Stimulated activated CD8-positive, alpha-beta memory T cell treated with anti-CD3 and anti-CD28 coated beads, Interleukin-12 subunit alpha, Interleukin-12 subunit beta, amount 100 ng/mL, for 24 hours (primary cell): ENCODE results near the gene SOX18.
"Not testable (repeated sequence)": the region's sequence is repeated elsewhere in the genome, so short reads cannot be mapped to it uniquely, and the experiment has no call there.

ENCODE experiments used
- DNase-seq: peaks from one replicate; pipeline ENCODE4 v3.0.0-alpha.2; 2020; ENCODE audit errors: extremely low read depth

The SOX18 gene

DNA sequence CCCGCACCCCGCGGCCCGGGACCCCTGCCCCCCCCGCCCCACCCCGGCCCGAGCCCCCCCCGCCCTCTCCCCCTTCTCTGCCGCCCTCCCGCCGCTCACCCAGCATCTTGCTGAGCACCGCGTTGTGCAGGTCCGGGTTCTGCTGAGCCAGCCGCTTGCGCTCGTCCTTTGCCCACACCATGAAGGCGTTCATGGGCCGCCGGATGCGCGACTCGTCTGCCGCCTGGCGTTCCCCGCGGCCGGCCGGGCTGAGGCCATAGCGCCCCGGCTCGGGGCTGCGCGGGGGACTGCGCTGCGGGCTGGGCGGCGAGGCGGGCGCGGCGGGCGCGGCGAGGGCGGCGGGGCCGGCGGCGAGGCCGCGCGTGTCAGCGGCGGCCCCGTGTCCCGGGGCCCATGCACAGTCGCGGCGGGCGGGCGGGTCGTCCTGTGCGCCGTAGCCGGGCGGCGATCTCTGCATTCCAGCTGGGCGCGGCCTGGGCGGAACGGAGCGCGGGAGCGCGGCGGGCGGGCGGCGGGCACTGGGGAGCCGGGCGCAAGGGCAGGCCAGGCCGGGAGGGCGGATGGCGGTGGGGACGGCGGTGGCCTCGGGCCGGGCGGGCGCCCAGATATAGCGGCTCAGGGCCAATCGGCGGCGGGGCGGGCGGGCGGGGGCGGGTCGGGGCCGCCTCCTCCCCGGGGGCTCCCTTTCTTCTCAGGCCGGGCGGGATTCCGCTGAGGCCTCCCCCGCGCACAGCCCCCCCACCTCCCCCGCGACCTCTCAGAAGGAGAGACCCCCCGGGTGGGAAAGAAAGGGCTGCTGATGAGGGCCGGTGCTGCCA lies at the start of gene SOX18:
Gene SOX18 (minus strand): TSS at position 580 of the 818 bp plus-strand sequence. CDS start 123 bp downstream, at position 457.
- no peak for DNase-seq

DNA sequence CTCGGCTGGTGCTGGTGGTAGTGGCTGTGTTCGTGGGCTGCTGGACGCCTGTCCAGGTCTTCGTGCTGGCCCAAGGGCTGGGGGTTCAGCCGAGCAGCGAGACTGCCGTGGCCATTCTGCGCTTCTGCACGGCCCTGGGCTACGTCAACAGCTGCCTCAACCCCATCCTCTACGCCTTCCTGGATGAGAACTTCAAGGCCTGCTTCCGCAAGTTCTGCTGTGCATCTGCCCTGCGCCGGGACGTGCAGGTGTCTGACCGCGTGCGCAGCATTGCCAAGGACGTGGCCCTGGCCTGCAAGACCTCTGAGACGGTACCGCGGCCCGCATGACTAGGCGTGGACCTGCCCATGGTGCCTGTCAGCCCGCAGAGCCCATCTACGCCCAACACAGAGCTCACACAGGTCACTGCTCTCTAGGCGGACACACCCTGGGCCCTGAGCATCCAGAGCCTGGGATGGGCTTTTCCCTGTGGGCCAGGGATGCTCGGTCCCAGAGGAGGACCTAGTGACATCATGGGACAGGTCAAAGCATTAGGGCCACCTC lies 49.1 kb upstream of the SOX18 start:
- DNase-seq, result no peak

DNA sequence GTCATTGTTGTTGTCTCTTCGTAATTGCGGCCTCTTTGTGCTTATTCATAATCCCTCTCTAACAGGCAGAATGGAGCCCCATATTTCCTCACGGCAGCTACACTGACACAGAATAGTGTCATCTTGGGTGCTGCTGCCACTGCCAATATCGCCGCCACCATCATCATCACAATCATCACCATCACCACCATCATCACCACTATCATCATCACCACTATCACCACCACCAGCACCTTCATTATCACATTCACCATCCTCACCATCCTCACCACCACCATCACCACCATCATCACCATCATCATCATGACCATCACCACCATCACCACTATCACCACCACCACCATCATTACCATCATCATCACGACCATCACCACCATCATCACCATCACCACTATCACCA lies 47.1 kb upstream of the SOX18 start:
- DNase-seq, result no peak

DNA sequence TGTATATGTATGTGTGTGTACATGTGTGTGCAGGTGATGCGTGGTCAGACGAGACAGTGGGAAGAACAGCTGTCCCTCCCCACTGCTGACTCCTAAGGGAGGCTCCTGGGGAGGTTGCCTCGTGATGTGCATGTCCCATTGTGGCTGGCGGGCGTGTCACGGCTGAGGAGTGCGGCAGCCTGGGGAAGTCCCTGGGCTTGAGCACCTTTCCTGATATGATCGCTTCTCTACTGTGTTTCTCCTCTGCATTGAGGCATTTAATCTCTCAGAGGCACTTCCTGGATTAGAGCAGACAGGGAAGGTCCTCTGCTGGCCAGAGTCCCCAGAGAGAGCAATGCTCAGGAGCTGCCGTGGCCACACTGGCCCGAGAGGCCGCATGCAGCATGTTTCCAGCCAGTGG lies 46.5 kb upstream of the SOX18 start:
- no peak for DNase-seq

DNA sequence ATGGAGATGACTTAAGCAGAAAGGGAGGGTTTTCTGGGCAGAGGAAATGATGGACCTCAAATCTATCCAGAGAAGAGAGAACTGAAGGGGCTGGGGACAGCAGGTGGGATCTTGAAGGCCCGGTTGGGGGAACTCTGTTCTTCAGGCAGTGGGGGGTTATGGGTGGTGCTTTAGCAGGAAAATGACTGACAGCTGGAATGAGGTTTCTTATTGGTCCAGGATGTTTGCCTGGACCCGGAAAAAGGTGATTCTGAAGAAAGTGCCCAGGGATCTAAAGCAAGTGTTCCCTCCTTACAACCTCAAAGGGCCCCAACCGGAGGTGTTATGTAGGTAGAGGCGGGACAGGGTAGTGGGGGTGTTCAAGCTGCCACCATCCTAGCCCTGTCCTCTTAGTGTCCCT lies 46.0 kb upstream of the SOX18 start:
- no peak for DNase-seq

DNA sequence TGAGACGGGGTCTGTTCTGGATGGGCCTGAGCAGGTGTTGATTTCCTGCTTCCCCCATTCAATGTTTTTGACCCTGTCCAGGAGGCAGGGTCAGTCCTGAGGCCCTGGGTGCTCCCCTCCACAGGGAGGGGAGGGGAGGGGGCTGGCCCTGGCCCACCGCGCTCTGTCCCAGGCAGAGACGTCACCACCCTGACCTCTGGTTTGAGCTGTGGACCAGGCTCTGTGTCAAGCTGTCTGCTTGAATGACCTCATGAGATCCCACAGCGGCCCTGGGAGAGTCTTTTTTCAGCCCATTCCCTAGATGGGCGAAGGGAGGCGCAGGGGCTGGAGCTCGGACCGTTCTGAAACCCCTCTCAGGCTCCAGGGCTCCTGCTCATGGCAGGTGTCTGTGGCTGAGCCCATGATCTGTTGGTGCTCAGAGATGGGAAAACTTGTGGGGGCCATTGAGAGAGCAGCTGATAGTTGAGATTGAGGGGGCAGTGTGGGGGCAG lies 43.6 kb upstream of the SOX18 start:
- DNase-seq, result no peak

DNA sequence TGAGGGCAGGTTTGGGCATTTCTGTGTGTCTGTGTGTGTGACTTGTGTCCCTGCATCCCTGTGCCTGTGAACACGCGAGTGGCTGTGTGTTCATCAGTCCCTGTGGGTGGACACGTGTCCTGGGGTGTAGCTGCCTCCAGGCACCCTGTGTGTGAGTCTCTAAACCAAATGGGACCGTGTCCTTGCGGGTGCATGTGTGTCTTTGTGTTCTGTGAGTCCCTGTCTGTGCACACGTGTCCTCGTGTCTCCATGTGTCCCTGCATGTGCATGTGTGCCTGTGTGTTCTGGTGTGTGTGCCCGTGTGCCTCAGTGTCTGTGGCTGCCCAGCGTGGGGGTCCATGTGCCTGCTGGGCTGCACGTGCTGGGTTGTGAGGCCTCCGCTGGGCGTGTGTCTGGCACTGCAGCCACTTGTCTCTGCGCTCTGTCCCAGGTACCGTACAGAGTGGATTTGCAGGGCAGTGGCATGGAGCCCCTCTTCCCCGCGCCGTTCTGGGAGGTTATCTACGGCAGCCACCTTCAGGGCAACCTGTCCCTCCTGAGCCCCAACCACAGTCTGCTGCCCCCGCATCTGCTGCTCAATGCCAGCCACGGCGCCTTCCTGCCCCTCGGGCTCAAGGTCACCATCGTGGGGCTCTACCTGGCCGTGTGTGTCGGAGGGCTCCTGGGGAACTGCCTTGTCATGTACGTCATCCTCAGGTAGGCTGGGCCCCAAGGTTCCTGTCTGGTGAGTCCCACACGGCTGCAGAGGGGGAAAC lies 43.0 kb upstream of the SOX18 start:
- no peak for DNase-seq

DNA sequence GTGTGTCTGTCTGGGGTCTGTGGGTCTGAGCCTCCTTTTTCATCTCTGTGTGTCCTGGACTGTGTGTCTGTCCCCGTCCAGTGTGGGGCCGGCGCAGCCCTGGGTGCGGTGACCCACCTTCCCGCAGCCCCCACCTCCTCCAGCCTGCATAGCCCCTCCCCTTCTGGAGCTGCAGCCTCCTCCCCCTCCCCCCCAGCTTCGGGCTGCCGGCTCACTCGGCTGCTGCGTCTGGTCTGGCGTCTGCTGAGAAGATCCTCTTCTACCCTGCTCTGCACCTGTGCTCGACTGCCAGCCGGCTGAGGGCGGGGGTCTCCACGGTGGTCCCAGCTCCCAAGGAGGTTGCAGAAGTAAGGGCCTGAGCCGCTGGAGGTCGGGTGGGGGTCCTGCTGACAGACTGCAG lies 42.3 kb upstream of the SOX18 start:
- DNase-seq, result no peak

DNA sequence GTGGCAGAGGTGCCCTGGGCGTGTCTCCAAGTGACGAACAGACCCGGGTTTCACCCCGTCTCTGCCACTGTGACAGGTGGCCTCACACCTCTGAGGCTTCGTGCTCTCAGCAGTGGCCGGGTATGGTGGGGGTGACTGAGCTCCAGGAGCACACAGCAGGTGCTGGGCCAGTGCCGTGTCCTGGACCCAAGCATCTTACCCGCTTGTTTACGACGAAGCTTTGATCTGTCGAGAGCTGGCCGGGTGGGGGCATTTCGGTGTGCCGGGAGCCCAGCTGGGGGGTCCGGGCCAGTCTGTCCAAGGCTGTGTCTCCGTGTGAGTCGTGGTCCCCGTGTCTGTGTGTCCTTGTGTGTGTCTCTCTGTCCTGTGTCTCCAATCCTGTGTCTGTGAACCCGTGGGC lies 41.9 kb upstream of the SOX18 start:
- DNase-seq, result no peak

DNA sequence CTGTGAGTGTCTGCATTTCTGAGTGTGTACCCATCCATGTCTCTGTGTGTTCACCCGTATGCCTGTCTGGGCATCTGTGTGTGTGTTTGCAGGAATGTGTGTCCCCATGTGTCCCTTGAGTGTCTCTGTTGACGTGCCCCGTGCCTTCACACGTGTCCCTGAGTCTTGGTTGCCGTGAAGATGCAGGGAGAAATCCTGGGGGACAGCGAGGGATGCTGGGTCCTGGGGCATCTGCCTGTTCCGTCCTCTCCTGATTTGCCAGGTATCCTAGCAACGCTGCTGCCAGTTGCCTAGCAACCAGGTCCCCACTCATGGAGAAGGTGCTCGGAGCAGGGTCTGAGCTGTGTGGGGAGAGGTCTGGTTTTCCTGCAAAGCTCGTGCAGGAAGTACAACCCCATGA lies 40.7 kb upstream of the SOX18 start:
- no peak for DNase-seq

DNA sequence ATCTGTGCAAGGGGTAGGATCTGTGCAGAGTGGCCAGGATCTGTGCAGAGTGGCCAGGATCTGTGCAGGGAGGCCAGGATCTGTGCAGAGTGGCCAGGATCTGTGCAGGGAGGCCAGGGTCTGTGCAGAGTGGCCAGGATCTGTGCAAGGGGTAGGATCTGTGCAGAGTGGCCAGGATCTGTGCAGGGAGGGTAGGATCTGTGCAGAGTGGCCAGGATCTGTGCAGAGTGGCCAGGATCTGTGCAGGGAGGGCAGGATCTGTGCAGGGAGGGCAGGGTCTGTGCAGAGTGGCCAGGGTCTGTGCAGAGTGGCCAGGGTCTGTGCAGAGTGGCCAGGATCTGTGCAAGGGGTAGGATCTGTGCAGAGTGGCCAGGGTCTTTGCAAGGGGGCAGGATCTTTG lies 39.1 kb upstream of the SOX18 start:
- DNase-seq, result not testable (repeated sequence)

DNA sequence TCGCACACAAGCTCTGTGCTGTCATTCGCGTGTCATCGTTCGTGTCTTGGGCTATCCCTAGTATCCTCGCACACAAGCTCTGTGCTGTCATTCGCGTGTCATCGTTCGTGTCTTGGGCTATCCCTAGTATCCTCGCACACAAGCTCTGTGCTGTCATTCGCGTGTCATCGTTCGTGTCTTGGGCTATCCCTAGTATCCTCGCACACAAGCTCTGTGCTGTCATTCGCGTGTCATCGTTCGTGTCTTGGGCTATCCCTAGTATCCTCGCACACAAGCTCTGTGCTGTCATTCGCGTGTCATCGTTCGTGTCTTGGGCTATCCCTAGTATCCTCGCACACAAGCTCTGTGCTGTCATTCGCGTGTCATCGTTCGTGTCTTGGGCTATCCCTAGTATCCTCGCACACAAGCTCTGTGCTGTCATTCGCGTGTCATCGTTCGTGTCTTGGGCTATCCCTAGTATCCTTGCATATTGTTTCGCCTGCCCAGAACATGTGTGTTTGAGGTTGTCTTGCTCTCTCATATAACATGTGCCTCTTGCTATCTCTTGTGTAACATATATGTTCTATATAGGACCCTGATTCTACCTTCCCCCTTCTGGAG lies 37.9 kb upstream of the SOX18 start:
- DNase-seq, result not testable (repeated sequence)

DNA sequence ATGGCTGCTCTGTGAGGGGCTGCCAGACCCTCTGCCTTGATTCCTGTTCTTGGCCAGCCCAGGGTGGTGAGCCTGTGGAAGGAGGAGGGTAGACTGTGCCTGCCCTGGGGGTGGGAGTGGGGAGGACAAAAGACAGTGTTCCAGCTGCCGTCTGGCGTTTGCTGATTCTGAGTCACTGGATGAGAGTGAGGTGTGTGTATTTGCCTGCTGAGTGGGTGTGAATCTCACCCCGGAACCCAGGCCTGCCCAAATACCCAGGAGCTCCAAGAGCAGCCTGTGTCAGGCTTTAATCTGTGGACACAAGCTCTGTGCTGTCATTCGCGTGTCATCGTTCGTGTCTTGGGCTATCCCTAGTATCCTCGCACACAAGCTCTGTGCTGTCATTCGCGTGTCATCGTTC lies 37.4 kb upstream of the SOX18 start:
- DNase-seq, result no peak

DNA sequence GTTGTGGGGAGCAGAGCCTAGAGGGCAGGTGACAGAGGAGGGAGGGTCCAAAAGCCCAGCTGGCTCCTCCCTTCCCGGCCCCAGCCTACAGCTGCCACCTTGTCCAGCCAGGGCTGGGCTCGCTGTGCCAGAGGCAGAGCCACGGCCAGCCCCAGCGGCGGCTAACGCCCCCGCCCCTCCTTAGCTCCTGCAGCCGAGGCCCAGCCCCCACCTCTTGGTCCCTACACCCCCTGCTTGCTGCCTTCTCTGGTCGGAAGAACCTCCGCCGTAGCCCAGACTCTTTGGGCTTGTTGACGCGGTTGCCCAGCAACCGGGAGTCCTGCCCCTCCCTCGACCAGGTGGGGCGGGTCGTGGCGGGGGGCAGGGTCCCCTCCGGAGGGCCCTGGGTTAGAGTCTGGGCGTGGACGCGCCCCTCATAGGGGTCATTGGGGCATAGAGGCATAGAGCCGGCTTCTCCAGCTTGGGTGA lies 35.3 kb upstream of the SOX18 start:
- DNase-seq, result no peak

DNA sequence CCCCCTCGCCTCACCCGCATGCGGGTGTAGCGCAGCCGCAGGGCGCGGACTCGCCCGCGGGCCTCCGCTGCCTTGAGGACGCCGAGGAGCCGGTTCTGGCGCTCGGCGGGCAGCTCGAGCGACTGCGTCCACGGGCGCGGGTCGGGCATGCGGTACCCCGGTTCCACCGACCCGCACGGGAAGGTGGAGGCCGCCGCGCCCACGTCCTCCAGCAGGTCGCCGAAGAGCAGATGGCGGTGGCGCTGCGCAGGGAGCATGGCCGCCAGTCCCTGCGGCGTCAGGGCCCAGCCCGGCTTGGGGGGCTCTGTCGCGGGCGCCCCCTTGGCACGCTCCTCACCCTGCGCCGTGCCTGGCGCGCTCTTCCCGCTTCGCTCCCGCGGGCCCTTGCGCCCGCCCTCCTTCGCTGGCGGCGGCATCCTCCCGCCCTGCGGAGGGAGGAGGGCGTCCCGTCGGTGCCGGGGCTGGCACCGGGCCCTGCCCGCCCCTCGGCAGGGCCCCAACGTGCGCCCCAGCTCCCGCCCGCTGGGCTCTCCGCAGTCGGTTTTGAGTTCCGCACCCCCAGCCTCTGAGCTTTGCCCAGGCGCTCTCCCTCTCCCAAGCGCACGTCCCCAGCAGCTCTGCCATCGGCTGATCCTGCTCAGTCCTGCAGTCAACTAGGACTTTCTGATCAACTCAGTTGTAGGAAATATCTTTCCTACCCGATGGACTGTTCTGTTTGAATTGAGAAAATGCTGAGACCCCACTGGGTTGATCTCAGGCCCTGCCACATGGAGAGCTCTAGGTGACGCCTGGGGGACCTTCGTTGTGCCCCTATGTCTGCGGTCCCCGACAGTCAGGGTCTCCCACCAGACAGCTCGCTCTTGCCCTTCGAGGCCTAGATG lies 34.6 kb upstream of the SOX18 start, which contains the start of gene LKAAEAR1:
Gene LKAAEAR1 (minus strand): TSS at position 595 of the 881 bp plus-strand sequence. CDS start 179 bp downstream, at position 416.
- no peak for DNase-seq

DNA sequence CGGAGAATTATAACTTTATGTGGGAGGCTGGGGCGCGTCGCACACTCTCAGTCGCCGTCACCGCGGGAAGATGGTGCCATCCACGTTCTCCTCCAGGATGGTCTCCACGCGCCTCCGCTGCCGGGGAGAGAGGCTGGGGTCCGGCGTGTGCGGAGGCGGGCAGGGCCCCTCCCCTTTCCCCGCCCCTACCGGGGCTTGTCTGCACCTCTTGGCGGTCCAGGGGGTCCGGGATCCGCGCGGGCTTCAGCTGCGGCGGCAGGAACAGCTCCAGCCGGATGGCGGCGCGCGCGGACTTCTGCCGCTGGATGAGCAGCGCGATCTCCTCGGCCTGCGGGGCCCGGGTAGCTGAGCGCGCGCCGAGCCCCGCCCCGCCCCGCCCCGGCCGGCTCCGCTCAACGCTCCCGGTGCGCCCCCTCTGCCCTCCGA lies 34.0 kb upstream of the SOX18 start:
- no peak for DNase-seq

DNA sequence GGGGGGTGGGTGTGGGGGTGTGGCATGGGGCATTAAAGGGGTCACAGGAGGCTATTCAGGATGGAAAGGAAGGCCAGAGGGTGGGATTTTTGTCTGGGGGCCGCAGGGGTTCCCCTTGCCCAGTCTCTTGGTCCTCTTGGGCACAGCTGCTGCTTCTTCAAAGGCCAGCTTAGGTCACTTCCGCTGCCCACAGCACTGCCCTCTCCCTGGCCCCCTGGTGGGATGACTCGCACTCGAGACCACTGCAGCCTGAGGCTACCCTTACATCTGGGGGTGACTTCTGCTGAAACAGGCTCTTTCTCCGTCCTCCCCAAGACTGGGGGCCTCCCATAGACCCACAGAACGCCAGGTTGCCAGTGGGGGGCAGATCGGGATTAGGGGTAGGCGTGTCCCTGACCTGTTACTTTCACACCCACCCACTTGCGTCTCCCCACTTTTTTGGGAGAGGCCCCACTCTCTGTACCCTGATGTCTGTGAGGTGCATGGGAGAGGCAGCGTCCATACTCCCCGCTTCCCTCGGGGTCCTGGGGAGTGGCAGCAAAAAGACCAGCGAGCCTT lies 33.5 kb upstream of the SOX18 start:
- no peak for DNase-seq

DNA sequence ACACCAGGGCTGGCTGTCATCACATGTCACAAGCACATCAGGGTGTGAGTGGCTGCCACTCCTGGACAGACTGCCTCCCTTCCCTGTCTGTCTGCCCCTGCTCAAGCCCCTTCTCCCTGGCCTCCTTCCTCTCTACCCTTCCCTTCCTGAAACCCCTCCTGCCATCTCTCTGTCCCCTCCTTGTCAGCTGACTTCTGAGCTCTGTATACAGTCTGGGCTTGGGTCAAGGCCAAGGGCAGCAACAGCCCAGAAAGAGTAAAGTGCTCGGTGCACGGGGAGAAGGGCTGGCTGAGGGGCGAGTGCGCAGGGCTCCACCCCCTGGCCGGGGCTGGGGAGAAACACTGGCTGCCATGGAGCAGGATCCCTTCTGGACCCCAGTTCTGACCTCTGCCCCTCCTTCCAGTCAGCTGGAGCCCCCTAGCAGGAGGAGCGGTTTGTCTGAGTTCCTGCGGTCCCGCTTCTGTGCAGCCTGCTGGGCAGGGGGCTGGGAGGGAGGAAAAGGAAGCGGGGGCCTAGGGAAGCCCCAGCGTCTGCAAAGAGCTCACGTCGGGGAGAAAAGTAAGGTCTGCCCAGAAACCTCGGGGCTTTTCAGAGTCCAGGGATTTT lies 32.8 kb upstream of the SOX18 start:
- DNase-seq, result no peak

DNA sequence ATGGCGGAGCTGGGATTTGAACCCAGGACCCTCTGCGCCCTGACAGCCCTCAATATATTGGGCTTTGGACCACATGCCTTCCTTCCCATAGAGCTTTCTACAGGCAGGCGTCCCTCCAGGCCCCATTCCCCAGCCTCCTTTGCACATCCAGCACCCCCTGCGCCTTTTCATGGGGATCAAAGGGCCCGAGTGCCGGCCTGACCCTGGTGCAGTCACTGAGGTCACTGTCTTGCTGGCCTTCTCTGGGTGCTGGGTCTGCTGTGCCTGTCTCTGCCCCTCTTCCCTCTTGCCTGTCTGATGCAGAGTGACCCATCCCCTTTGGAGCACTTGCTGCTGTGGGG lies 32.2 kb upstream of the SOX18 start:
- no peak for DNase-seq
